A673 (cell line): Measurements from ENCODE around the gene RFX2. TPM values are rescaled to one million over a fixed set of nuclear protein-coding genes. Genes with fewer than 3 reads are reported as not detected.

ENCODE experiments used
- BruUV-seq: library from RNA; stranded (reverse); fragments of 400-500 nt; replicated peaks from 2 replicates; lab custom pipeline; 2021; lab: Mats Ljungman, UMichigan
- CTCF ChIA-PET: fragments of 300-600 bp; sonication (Branson Sonifier 250); formaldehyde crosslinking; loops from one replicate; lab custom pipeline; 2022; ENCODE audit warnings: antibody characterized with exemption; lab: Charles Lee
- POLR2A ChIA-PET: fragments of 300-600 bp; sonication (Branson Sonifier 250); formaldehyde crosslinking; loops from one replicate; lab custom pipeline; 2022; ENCODE audit warnings: antibody characterized with exemption; ENCODE audit not compliant: low non-redundant PET; lab: Charles Lee
- DNase-seq: peaks from one replicate; pipeline ENCODE4 v3.0.0-alpha.2; 2015; ENCODE audit warnings: low spot score
- H3K27ac ChIP-seq: fragments of 200-600 bp; sonication (generic); 2 replicates; pipeline ENCODE4 v1.5.1; 2016; ENCODE audit warnings: mixed run types, low read depth, mild to moderate bottlenecking, mixed read lengths, antibody characterized with exemption, low read length; ENCODE audit not compliant: poor library complexity, severe bottlenecking
- H3K27me3 ChIP-seq: fragments of 200-600 bp; sonication (generic); replicated peaks from 2 replicates; pipeline ENCODE4 v1.6.1; 2017; ENCODE audit warnings: mixed run types, low read depth, mild to moderate bottlenecking, mixed read lengths, antibody characterized with exemption, low read length; ENCODE audit not compliant: insufficient read depth, poor library complexity
- H3K36me3 ChIP-seq: fragments of 200-600 bp; sonication (generic); 2 replicates; pipeline ENCODE4 v1.6.1; 2016; ENCODE audit warnings: mixed run types, mild to moderate bottlenecking, mixed read lengths, antibody characterized with exemption, low read length; ENCODE audit not compliant: insufficient read depth, poor library complexity, severe bottlenecking
- H3K4me1 ChIP-seq: fragments of 200-600 bp; sonication (generic); 2 replicates; pipeline ENCODE4 v1.6.1; 2017; ENCODE audit warnings: mixed run types, mild to moderate bottlenecking, mixed read lengths, antibody characterized with exemption, low read length; ENCODE audit not compliant: insufficient read depth, poor library complexity, severe bottlenecking
- H3K4me3 ChIP-seq: fragments of 200-600 bp; sonication (generic); 2 replicates; pipeline ENCODE4 v1.5.1; 2016; ENCODE audit warnings: low read depth, mixed run types, mild to moderate bottlenecking, mixed read lengths, low read length; ENCODE audit not compliant: poor library complexity, severe bottlenecking
- H3K9me3 ChIP-seq: fragments of 200-600 bp; sonication (generic); 2 replicates; pipeline ENCODE4 v1.6.1; 2016; ENCODE audit warnings: mixed run types, low read depth, mild to moderate bottlenecking, mixed read lengths, antibody characterized with exemption, low read length; ENCODE audit not compliant: poor library complexity, severe bottlenecking
- CTCF ChIP-seq: fragments of 300-800, 200-600 bp; sonication (generic); conservative IDR thresholded peaks from 2 replicates; pipeline ENCODE4 v1.5.1; 2017; ENCODE audit warnings: low read depth, mild to moderate bottlenecking, antibody characterized with exemption, low read length, moderate library complexity, mixed read lengths
- EZH2 ChIP-seq: fragments of 200-600 bp; sonication (generic); IDR thresholded peaks from 2 replicates; pipeline ENCODE4 v1.6.1; 2017; ENCODE audit warnings: borderline replicate concordance, low read depth, mild to moderate bottlenecking, mixed read lengths, antibody characterized with exemption, low read length; ENCODE audit not compliant: poor library complexity, severe bottlenecking
- intact Hi-C: fragments of 100-400 bp; cut with micrococcal nuclease; formaldehyde crosslinking; loops from one replicate; pipeline ENCODE4 v1.10.0; 2022; ENCODE audit not compliant: unreplicated experiment
- total RNA-seq: library from RNA; stranded (reverse); gene quantifications from 2 replicates; pipeline ENCODE4 v1.2.3, GENCODE V29; 2021

RFX2 gene
- total RNA-seq, 1 experiment from 2014 or later = 11.7 TPM

- POLR2A ChIA-PET = no interaction called here
- Histone ChIP-seq H3K27ac (no peak overlapping the region), H3K27me3 (no peaks in the 10 kb centered on the region), H3K36me3 (no peaks in the 10 kb centered on the region), H3K9me3 (no peaks in the 10 kb centered on the region), H3K4me3 (no peak overlapping the region), H3K4me1 (no peaks in the 10 kb centered on the region)
- DNase-seq = no peak
- BruUV-seq = no TSS peak
- CTCF ChIA-PET = no interaction called here
- intact Hi-C loops = no loop called here
- TF ChIP-seq EZH2 = no peak
- TF ChIP-seq CTCF = no peak
Measured at GRCh38 chr19:6020166-6020882, 90.0 kb downstream of the RFX2 start.

- Histone ChIP-seq H3K36me3 (no peaks in the 10 kb centered on the region), H3K4me1 (no peaks in the 10 kb centered on the region), H3K27me3 (no peaks in the 10 kb centered on the region), H3K4me3 (no peak overlapping the region), H3K9me3 (no peaks in the 10 kb centered on the region), H3K27ac (no peak overlapping the region)
- no TSS peak for BruUV-seq
- no peak for DNase-seq
- ChIA-PET CTCF (interaction anchor here (0.6 kb wide), 1 partner anchor 214 kb away, joined by 3 read pairs; no protein-coding TSS in a partner anchor), POLR2A (interaction anchor here (0.7 kb wide), 1 partner anchor 16 kb away, joined by 15 read pairs; no protein-coding TSS in a partner anchor)
- intact Hi-C loops = no loop called here
- TF ChIP-seq EZH2 = no peak
- TF ChIP-seq CTCF = 0 out of 2 replicates have a peak, but pooled peaks have one; percentile 32
Measured at GRCh38 chr19:6018786-6019185, 91.5 kb downstream of the RFX2 start.

- Histone ChIP-seq H3K4me3 (no peak overlapping the region), H3K4me1 (no peaks in the 10 kb centered on the region), H3K9me3 (no peaks in the 10 kb centered on the region), H3K27me3 (no peaks in the 10 kb centered on the region), H3K27ac (no peak overlapping the region), H3K36me3 (no peaks in the 10 kb centered on the region)
- no TSS peak for BruUV-seq
- no peak for DNase-seq
- TF ChIP-seq CTCF (no peak), EZH2 (no peak)
- intact Hi-C loops = no loop called here
- ChIA-PET POLR2A (interaction anchor here (0.7 kb wide), 1 partner anchor 88 kb away, joined by 3 read pairs; no protein-coding TSS in a partner anchor), CTCF (no interaction called here)
Measured at GRCh38 chr19:6017576-6017975, 92.7 kb downstream of the RFX2 start.
